Astrocyte of the spinal cord (primary cell): Measurements from ENCODE around the gene PRKCD.
A peak's percentile ranks its signal among the peaks of the same experiment; 100 is the strongest.

Experiments
- DNase-seq: peaks from one replicate; pipeline ENCODE4 v3.0.0; 2011; ENCODE audit warnings: low read depth, low spot score
- H3K4me3 ChIP-seq: 2 replicates; pipeline ENCODE4 v1.5.1; 2011; ENCODE audit warnings: low read depth, mild to moderate bottlenecking, low read length, moderate library complexity
- CTCF ChIP-seq: IDR thresholded peaks from 2 replicates; pipeline ENCODE4 v1.5.1; 2012; ENCODE audit warnings: low read depth, mild to moderate bottlenecking, low read length, inconsistent platforms
- in situ Hi-C: cut with HindIII; loops from 2 replicates; pipeline ENCODE4 v1.10.0; 2017; ENCODE audit warnings: low sequenced_read_pairs

The PRKCD gene

GRCh38 chr3:53129344-53129743, 31.7 kb upstream of the PRKCD start:
- no peak for TF ChIP-seq CTCF
- in situ Hi-C loops: no loop called here
- DNase-seq: no peak
- peak overlapping the region; percentile 91 for H3K4me3 ChIP-seq

GRCh38 chr3:53130179-53131061, 30.6 kb upstream of the PRKCD start, which contains the start of gene RFT1:
Gene RFT1, minus strand, starts transcription at chr3:53130435. Its CDS starts 35 bp downstream, at chr3:53130400.
- in situ Hi-C loops: no loop called here
- H3K4me3 ChIP-seq: peak within 1 kb of the TSS; percentile 91
- TF ChIP-seq CTCF: peak; percentile 6
- peak; percentile 96 for DNase-seq

- H3K4me3 ChIP-seq: peak overlapping the region; percentile 91
- DNase-seq: no peak
- in situ Hi-C loops: no loop called here
- no peak for TF ChIP-seq CTCF
Observed at GRCh38 chr3:53131096-53131495, 29.9 kb upstream of the PRKCD start.

- TF ChIP-seq CTCF: no peak
- no peak for DNase-seq
- H3K4me3 ChIP-seq: no peak overlapping the region
- in situ Hi-C loops: no loop called here
Observed at GRCh38 chr3:53132347-53132746, 28.7 kb upstream of the PRKCD start.

- in situ Hi-C loops: no loop called here
- DNase-seq: peak; percentile 63
Observed at GRCh38 chr3:53134631-53135232, 26.3 kb upstream of the PRKCD start.

GRCh38 chr3:53137221-53137620, 23.8 kb upstream of the PRKCD start:
- in situ Hi-C loops: no loop called here
- no peak for DNase-seq
- no peak overlapping the region for H3K4me3 ChIP-seq
- TF ChIP-seq CTCF: no peak

More at GRCh38 chr3:53134631-53135232, 26.3 kb upstream of the PRKCD start:
- H3K4me3 ChIP-seq: no peak overlapping the region
- TF ChIP-seq CTCF: peak; percentile 89
